ENCODE measurements around the gene GHR. TPM values are rescaled to one million over a fixed set of nuclear protein-coding genes. Genes with fewer than 3 reads are reported as not detected.
A peak's percentile ranks its signal among the peaks of the same experiment; 100 is the strongest.

Gene GHR
- total RNA-seq, result 0.67 and 1.1 TPM in 2 replicates

- DNase-seq (ENCODE audit: low read depth, low spot score), result peak; percentile 78
These were observed at the start of gene GHR for GRCh38 chr5:42423285-42424165. TSS of gene GHR (plus strand) at chr5:42423439. CDS start at chr5:42565875, 142,436 bp downstream.

GRCh38 chr5:42374679-42375273 lies 48.5 kb upstream of the GHR start:
- DNase-seq (ENCODE audit: low read depth, low spot score), result no peak

GRCh38 chr5:42377496-42377895 lies 45.7 kb upstream of the GHR start:
- DNase-seq (ENCODE audit: low read depth, low spot score), result peak; percentile 74

- DNase-seq (ENCODE audit: low read depth, low spot score), result no peak
These were observed 41.3 kb upstream of the GHR start for GRCh38 chr5:42381973-42382372.

GRCh38 chr5:42387563-42387962 lies 35.7 kb upstream of the GHR start:
- no peak for DNase-seq (ENCODE audit: low read depth, low spot score)

GRCh38 chr5:42390115-42390514 lies 33.1 kb upstream of the GHR start:
- DNase-seq (ENCODE audit: low read depth, low spot score), result no peak

- DNase-seq (ENCODE audit: low read depth, low spot score), result no peak
These were observed 30.3 kb upstream of the GHR start for GRCh38 chr5:42392917-42393316.

- no peak for DNase-seq (ENCODE audit: low read depth, low spot score)
These were observed 27.1 kb upstream of the GHR start for GRCh38 chr5:42396111-42396510.

GRCh38 chr5:42397267-42397666 lies 26.0 kb upstream of the GHR start:
- no peak for DNase-seq (ENCODE audit: low read depth, low spot score)

- DNase-seq (ENCODE audit: low read depth, low spot score), result no peak
These were observed 23.5 kb upstream of the GHR start for GRCh38 chr5:42399702-42400101.

GRCh38 chr5:42400474-42400873 lies 22.8 kb upstream of the GHR start:
- no peak for DNase-seq (ENCODE audit: low read depth, low spot score)

GRCh38 chr5:42403236-42403635 lies 20.0 kb upstream of the GHR start:
- DNase-seq (ENCODE audit: low read depth, low spot score), result no peak

GRCh38 chr5:42404366-42404765 lies 18.9 kb upstream of the GHR start:
- DNase-seq (ENCODE audit: low read depth, low spot score), result no peak

- DNase-seq (ENCODE audit: low read depth, low spot score), result no peak
These were observed 3.9 kb upstream of the GHR start for GRCh38 chr5:42419294-42419693.

- DNase-seq (ENCODE audit: low read depth, low spot score), result no peak
These were observed 471 bp upstream of the GHR start for GRCh38 chr5:42422656-42423280.

GRCh38 chr5:42426016-42426415 lies 2.8 kb downstream of the GHR start:
- no peak for DNase-seq (ENCODE audit: low read depth, low spot score)

GRCh38 chr5:42429694-42430093 lies 6.5 kb downstream of the GHR start:
- no peak for DNase-seq (ENCODE audit: low read depth, low spot score)

- no peak for DNase-seq (ENCODE audit: low read depth, low spot score)
These were observed 10.9 kb downstream of the GHR start for GRCh38 chr5:42434047-42434724.

- no peak for DNase-seq (ENCODE audit: low read depth, low spot score)
These were observed 12.8 kb downstream of the GHR start for GRCh38 chr5:42436051-42436450.

GRCh38 chr5:42454216-42454995 lies 31.2 kb downstream of the GHR start:
- no peak for DNase-seq (ENCODE audit: low read depth, low spot score)

GRCh38 chr5:42461033-42461432 lies 37.8 kb downstream of the GHR start:
- DNase-seq (ENCODE audit: low read depth, low spot score), result no peak
